Effector memory CD4-positive, alpha-beta T cell (primary cell): ENCODE data around the gene MYOZ3.

ENCODE experiments used
- DNase-seq, 3 donors: peaks; one replicate each; pipeline ENCODE4 v3.0.0-alpha.2; 2020
- H3K27ac ChIP-seq: 2 replicates; pipeline ENCODE4 v1.7.0; 2013; ENCODE audit warnings: mild to moderate bottlenecking, low read length, moderate library complexity; ENCODE audit not compliant: insufficient read depth, poor library complexity, severe bottlenecking
- H3K27me3 ChIP-seq: replicated peaks from 2 replicates; pipeline ENCODE4 v1.7.0; 2013; ENCODE audit warnings: mild to moderate bottlenecking, low read length; ENCODE audit not compliant: insufficient read depth, control insufficient read depth, poor library complexity, severe bottlenecking
- H3K36me3 ChIP-seq: 2 replicates; pipeline ENCODE4 v1.7.0; 2013; ENCODE audit warnings: mild to moderate bottlenecking, low read length, moderate library complexity; ENCODE audit not compliant: control insufficient read depth, insufficient read depth
- H3K4me1 ChIP-seq: 2 replicates; pipeline ENCODE4 v1.7.0; 2013; ENCODE audit warnings: low read length, mild to moderate bottlenecking; ENCODE audit not compliant: control insufficient read depth, insufficient read depth, poor library complexity, severe bottlenecking
- H3K4me3 ChIP-seq: 2 replicates; pipeline ENCODE4 v1.7.0; 2013; ENCODE audit warnings: low read length, low read depth, mild to moderate bottlenecking; ENCODE audit not compliant: insufficient read depth, poor library complexity, severe bottlenecking
- H3K9me3 ChIP-seq: 2 replicates; pipeline ENCODE4 v1.7.0; 2013; ENCODE audit warnings: mild to moderate bottlenecking, low read length, moderate library complexity; ENCODE audit not compliant: control insufficient read depth

The MYOZ3 gene

DNA sequence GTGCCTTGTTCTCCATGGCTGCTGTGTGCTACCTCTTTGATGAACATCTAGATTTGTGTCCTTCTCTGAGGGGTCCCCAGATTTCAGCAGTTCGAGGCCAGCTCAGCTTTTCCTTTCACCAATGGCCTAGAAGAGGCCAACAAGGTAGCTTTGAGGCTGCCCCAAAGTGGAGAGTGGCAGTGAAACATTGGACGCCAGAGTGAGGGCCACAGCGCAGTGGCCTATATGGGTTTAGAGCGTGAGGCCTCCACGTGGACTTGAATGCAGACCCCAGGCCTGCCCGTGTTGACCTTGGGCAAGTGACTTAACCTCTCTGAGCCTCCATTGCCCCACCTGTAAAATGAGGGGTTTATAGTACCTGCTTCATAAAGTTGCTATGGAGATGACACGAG is 11.8 kb downstream of the MYOZ3 start:
- no peaks in the 10 kb centered on the region for H3K9me3 ChIP-seq
- no peak overlapping the region for H3K4me3 ChIP-seq
- H3K36me3 ChIP-seq, result no peaks in the 10 kb centered on the region
- peaks cover 18% of the 10 kb centered on the region for H3K27me3 ChIP-seq
- no peak for DNase-seq
- H3K27ac ChIP-seq, result no peak overlapping the region
- H3K4me1 ChIP-seq, result peaks cover 11% of the 10 kb centered on the region

DNA sequence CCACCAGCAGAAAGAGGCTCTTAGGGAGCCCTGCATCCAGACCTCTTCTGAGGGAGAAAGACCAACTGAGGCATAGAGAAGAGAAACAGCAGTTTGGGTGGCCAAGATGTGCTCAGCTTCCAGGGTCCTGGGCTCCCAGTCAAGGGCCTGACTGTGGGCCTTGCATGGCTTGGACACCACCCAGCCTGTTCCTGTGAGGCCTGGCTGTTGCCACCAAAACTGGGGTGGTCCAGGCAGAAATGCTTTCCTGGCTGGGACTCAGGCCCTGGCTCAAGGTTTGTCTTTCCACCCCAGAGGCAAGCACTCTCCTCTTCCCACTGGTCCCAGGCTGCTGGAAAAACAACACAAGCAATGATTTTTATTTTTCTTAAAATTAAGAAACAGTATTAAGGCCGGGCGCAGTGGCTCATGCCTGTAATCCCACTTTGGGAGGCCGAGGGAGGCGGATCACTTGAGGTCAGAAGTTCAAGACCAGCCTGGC is 13.3 kb downstream of the MYOZ3 start:
- no peak overlapping the region for H3K27ac ChIP-seq
- H3K27me3 ChIP-seq, result peaks cover 18% of the 10 kb centered on the region
- no peak for DNase-seq
- H3K4me1 ChIP-seq, result peaks cover 11% of the 10 kb centered on the region
- H3K4me3 ChIP-seq, result no peak overlapping the region
- H3K9me3 ChIP-seq, result no peaks in the 10 kb centered on the region
- no peaks in the 10 kb centered on the region for H3K36me3 ChIP-seq

GRCh38 chr5:150675069-150675468 is 14.0 kb downstream of the MYOZ3 start:
- H3K4me1 ChIP-seq, result peaks cover 11% of the 10 kb centered on the region
- no peaks in the 10 kb centered on the region for H3K36me3 ChIP-seq
- peaks cover 18% of the 10 kb centered on the region for H3K27me3 ChIP-seq
- no peak overlapping the region for H3K4me3 ChIP-seq
- no peak overlapping the region for H3K27ac ChIP-seq
- no peaks in the 10 kb centered on the region for H3K9me3 ChIP-seq
- no peak for DNase-seq

GRCh38 chr5:150676578-150676977 is 15.5 kb downstream of the MYOZ3 start:
- H3K4me3 ChIP-seq, result no peak overlapping the region
- H3K27me3 ChIP-seq, result peaks cover 8% of the 10 kb centered on the region
- DNase-seq, result no peak
- H3K27ac ChIP-seq, result no peak overlapping the region
- H3K4me1 ChIP-seq, result peaks cover 6% of the 10 kb centered on the region
- no peaks in the 10 kb centered on the region for H3K9me3 ChIP-seq
- H3K36me3 ChIP-seq, result no peaks in the 10 kb centered on the region

- Histone ChIP-seq H3K27ac (no peak overlapping the region), H3K27me3 (no peaks in the 10 kb centered on the region), H3K9me3 (no peaks in the 10 kb centered on the region), H3K36me3 (peaks cover 43% of the 10 kb centered on the region), H3K4me3 (no peak overlapping the region), H3K4me1 (no peaks in the 10 kb centered on the region)
- DNase-seq, result no peak
Observed at GRCh38 chr5:150689120-150689519, 28.1 kb downstream of the MYOZ3 start.

DNA sequence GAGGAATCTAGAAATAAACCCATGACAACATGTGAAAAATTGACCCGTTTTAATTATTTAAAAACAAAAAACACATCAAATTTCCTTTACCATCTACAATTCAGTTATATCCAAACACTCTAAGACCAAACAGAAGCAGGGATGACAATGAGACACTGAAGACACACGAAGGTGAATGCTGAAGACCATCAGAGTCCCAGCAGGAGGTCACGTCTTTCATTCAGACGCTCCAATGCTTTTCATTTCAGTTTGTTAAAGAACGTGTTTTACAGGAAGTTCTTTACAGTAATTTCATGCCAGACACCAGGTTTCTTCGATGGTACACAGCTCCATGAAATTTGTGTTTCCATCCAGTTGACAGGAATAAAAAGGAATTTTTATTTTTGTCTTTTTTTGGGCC is 29.7 kb downstream of the MYOZ3 start:
- Histone ChIP-seq H3K36me3 (peaks cover 59% of the 10 kb centered on the region), H3K27me3 (no peaks in the 10 kb centered on the region), H3K4me1 (no peaks in the 10 kb centered on the region), H3K4me3 (no peak overlapping the region), H3K9me3 (no peaks in the 10 kb centered on the region), H3K27ac (no peak overlapping the region)
- DNase-seq, result no peak

DNA sequence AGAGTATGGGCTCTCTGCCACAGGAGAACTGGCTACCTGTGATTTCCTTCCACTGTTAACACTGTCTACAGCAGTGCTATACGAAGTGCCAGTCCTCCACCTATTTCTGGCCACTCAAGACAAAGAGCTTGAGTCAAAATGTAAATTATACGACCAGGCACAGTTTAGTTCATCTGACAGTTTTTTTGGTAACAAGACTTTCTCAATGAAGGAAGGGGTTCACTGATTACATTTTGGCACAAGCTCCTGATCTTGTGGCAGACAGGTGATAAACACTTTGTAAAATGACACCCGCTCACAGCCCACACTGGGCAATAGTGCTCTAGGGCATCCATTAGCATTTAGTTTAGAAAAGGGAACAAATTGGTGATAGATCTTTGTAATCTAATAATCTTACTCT is 31.2 kb downstream of the MYOZ3 start:
- Histone ChIP-seq H3K36me3 (peaks cover 73% of the 10 kb centered on the region), H3K27ac (no peak overlapping the region), H3K27me3 (no peaks in the 10 kb centered on the region), H3K4me1 (no peaks in the 10 kb centered on the region), H3K9me3 (no peaks in the 10 kb centered on the region), H3K4me3 (no peak overlapping the region)
- DNase-seq, result no peak

DNA sequence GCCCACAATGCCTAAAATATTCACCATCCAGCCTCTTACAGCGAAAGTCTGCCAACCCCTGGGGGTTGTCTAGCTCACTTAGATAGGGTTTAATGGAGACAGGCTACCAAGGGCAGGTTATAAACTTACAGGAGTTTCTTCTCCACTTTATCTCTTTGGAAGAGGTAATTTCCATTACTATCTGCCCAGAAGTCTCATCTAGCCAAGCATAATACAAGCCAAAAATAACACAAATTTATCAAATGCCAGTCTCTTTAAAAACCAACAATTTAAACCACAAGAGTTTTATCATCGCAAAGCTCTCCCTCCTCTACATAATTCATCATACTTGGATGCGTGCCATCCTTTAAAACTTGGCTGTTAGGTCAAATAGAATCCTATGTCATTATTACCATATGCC is 33.6 kb downstream of the MYOZ3 start:
- DNase-seq, result no peak
- Histone ChIP-seq H3K4me3 (no peak overlapping the region), H3K4me1 (no peaks in the 10 kb centered on the region), H3K27ac (no peak overlapping the region), H3K27me3 (no peaks in the 10 kb centered on the region), H3K9me3 (no peaks in the 10 kb centered on the region), H3K36me3 (peaks cover 83% of the 10 kb centered on the region)

- DNase-seq, result no peak
- H3K27ac ChIP-seq, result peak overlapping the region; percentile 96
- peaks cover 6% of the 10 kb centered on the region for H3K4me1 ChIP-seq
- no peaks in the 10 kb centered on the region for H3K9me3 ChIP-seq
- H3K27me3 ChIP-seq, result no peaks in the 10 kb centered on the region
- peak overlapping the region; percentile 93 for H3K4me3 ChIP-seq
- H3K36me3 ChIP-seq, result peaks cover 35% of the 10 kb centered on the region
Observed at GRCh38 chr5:150700246-150700593, 39.2 kb downstream of the MYOZ3 start.

DNA sequence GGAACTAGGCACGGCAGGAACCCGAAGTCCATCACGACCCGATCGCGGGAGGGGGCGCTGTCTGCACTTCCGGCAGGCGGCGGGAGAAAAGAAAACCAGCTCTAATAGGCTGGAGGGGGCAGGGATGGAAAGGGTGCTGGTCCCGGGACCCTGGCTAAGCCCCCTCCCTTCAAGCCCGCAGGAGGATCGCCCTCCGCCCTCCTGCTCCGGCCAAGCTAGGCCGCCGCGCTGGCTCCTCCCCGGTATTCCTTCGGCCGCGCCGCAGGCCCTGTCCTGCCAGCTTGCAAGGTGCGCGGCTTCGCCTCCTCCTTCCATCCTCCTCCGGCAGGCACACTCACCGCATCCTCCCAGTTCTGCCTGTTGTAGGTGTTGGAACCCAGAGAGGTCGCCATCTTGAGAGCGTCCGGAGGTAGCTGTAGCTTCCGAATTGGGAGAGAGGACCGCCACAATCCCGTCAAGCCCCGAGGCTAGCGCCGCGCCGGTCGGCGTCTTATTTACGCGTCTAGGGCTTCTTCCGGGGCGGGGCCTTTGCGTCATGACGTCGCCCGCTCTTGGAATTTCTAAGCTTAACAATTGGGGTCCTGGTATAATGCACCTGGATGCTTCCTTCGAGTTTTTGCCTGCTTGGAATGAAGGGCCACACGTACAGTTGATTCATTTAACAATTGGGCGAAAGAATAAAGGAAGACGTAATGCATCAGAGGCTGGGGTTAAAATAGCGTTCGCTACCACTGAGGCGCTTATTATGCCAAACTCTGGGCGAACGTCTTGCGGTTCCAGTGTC is 39.7 kb downstream of the MYOZ3 start, which contains the start of gene RBM22:
Gene RBM22 (minus strand): TSS at position 469 of the 784 bp plus-strand sequence. CDS start 77 bp downstream, at position 392.
- peaks cover 6% of the 10 kb centered on the region for H3K4me1 ChIP-seq
- no peaks in the 10 kb centered on the region for H3K9me3 ChIP-seq

More for the DNA sequence above, 39.7 kb downstream of the MYOZ3 start, which contains the start of gene RBM22:
- H3K36me3 ChIP-seq, result peaks cover 30% of the 10 kb centered on the region
- peak; percentile 84 to 88 (median 85) for DNase-seq
- H3K27ac ChIP-seq, result peak within 1 kb of the TSS; percentile 96
- H3K27me3 ChIP-seq, result no peaks in the 10 kb centered on the region
- H3K4me3 ChIP-seq, result peak within 1 kb of the TSS; percentile 93
